ENCODE results near the gene TMEM156.

DNA sequence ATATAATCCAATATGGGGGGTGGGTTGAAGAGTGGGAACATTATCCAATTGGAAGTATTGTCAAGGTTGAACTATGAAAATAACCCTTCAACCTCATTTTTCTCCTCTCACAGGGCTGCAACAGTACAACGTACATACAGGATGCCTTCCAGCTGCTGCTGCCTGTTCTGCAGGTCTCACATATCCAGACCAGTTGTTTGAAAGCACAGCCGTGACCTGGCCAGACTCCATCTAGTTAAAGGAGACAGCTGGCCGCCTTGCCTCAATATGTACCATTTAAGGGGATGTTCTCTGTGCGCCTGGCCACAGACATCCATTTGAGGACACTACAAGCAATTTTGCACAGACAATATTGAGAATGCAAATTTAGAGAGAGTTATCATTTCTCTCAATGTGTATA is 88.9 kb downstream of the TMEM156 start:
- TF ChIP-seq, protein P1, sequence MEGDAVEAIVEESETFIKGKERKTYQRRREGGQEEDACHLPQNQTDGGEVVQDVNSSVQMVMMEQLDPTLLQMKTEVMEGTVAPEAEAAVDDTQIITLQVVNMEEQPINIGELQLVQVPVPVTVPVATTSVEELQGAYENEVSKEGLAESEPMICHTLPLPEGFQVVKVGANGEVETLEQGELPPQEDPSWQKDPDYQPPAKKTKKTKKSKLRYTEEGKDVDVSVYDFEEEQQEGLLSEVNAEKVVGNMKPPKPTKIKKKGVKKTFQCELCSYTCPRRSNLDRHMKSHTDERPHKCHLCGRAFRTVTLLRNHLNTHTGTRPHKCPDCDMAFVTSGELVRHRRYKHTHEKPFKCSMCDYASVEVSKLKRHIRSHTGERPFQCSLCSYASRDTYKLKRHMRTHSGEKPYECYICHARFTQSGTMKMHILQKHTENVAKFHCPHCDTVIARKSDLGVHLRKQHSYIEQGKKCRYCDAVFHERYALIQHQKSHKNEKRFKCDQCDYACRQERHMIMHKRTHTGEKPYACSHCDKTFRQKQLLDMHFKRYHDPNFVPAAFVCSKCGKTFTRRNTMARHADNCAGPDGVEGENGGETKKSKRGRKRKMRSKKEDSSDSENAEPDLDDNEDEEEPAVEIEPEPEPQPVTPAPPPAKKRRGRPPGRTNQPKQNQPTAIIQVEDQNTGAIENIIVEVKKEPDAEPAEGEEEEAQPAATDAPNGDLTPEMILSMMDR (tag by site-specific recombination; IDR thresholded peaks at IDR 0.05), result no peak
- TF ChIP-seq ZNF792 (tag by site-specific recombination; IDR thresholded peaks at IDR 0.05), result no peak
